ENCODE results near the gene PREX1.
A peak's percentile ranks its signal among the peaks of the same experiment; 100 is the strongest.
"Not testable (repeated sequence)": the region's sequence is repeated elsewhere in the genome, so short reads cannot be mapped to it uniquely, and the experiment has no call there.

PREX1 gene

GRCh38 chr20:48846516-48847492 lies 19.0 kb upstream of the PREX1 start:
- peak in 2 of 3 donors; percentile 50 to 63 for DNase-seq (ENCODE audit: low read depth in 3 of 3)

GRCh38 chr20:48845721-48846306 lies 18.0 kb upstream of the PREX1 start:
- no peak for DNase-seq (ENCODE audit: low read depth in 3 of 3)

- DNase-seq (ENCODE audit: low read depth in 3 of 3), result no peak
Measured at GRCh38 chr20:48844996-48845395, 17.2 kb upstream of the PREX1 start.

GRCh38 chr20:48843896-48844295 lies 16.1 kb upstream of the PREX1 start:
- DNase-seq (ENCODE audit: low read depth in 3 of 3), result not testable (repeated sequence)

GRCh38 chr20:48843057-48843806 lies 15.4 kb upstream of the PREX1 start:
- DNase-seq (ENCODE audit: low read depth in 3 of 3), result no peak

- DNase-seq (ENCODE audit: low read depth in 3 of 3), result no peak
Measured at GRCh38 chr20:48841875-48842529, 14.2 kb upstream of the PREX1 start.

GRCh38 chr20:48841196-48841874 lies 13.5 kb upstream of the PREX1 start:
- DNase-seq (ENCODE audit: low read depth in 3 of 3), result no peak

- DNase-seq (ENCODE audit: low read depth in 3 of 3), result no peak
Measured at GRCh38 chr20:48839154-48839917, 11.5 kb upstream of the PREX1 start.

- no peak for DNase-seq (ENCODE audit: low read depth in 3 of 3)
Measured at GRCh38 chr20:48837014-48837413, 9.2 kb upstream of the PREX1 start.

GRCh38 chr20:48835390-48835789 lies 7.6 kb upstream of the PREX1 start:
- no peak for DNase-seq (ENCODE audit: low read depth in 3 of 3)

- no peak for DNase-seq (ENCODE audit: low read depth in 3 of 3)
Measured at GRCh38 chr20:48834278-48834677, 6.5 kb upstream of the PREX1 start.

- no peak for DNase-seq (ENCODE audit: low read depth in 3 of 3)
Measured at GRCh38 chr20:48832405-48832730, 4.6 kb upstream of the PREX1 start.

- DNase-seq (ENCODE audit: low read depth in 3 of 3), result no peak
Measured at GRCh38 chr20:48831718-48832404, 4.1 kb upstream of the PREX1 start.

GRCh38 chr20:48830826-48831318 lies 3.1 kb upstream of the PREX1 start:
- DNase-seq (ENCODE audit: low read depth in 3 of 3), result no peak

- no peak for DNase-seq (ENCODE audit: low read depth in 3 of 3)
Measured at GRCh38 chr20:48829940-48830339, 2.1 kb upstream of the PREX1 start.

- DNase-seq (ENCODE audit: low read depth in 3 of 3), result no peak
Measured at GRCh38 chr20:48828734-48829460, 1.1 kb upstream of the PREX1 start.

- DNase-seq (ENCODE audit: low read depth in 3 of 3), result no peak
Measured at GRCh38 chr20:48826883-48827771, 672 bp downstream of the PREX1 start.

- not testable (repeated sequence) for DNase-seq (ENCODE audit: low read depth in 3 of 3)
Measured at GRCh38 chr20:48826480-48826879, 1.3 kb downstream of the PREX1 start.

All from stimulated activated CD4-positive, alpha-beta T cell treated with anti-CD3 and anti-CD28 coated beads, TNF-alpha, amount 100 ng/mL, for 48 hours (primary cell).